Testis (tissue), 2 donors: ENCODE data around the gene TRIM61.

Experiments
- CTCF ChIP-seq, 3 experiments: fragments of 450-650 bp in 2 of 3; fragments of 200-600 bp in 1 of 3; sonication (generic) in 1 of 3; IDR thresholded peaks; one replicate each; pipeline ENCODE4 v1.5.1; 2016 to 2019; ENCODE audit warnings: antibody characterized with exemption in 3 of 3, mild to moderate bottlenecking in 2 of 3, moderate library complexity in 1 of 3
- POLR2A ChIP-seq: fragments of 450-650 bp; IDR thresholded peaks from one replicate; pipeline ENCODE4 v1.6.1; 2017; ENCODE audit warnings: antibody characterized with exemption, mild to moderate bottlenecking, moderate library complexity

- TF ChIP-seq CTCF (IDR thresholded peaks at IDR 0.05) (no peak), POLR2A (no peak)
These were observed 33.9 kb upstream of the TRIM61 start for GRCh38 chr4:165011403-165011802.
